Keratinocyte (primary cell): Measurements from ENCODE around the gene KCNV2. TPM values are rescaled to one million over a fixed set of nuclear protein-coding genes. Genes with fewer than 3 reads are reported as not detected.

Experiments used
- DNase-seq: peaks from one replicate; pipeline ENCODE4 v3.0.0-alpha.2; 2011; ENCODE audit warnings: low read depth, missing footprints, low spot score
- FAIRE-seq: peaks from 2 replicates; lab custom pipeline; 2011; peaks lifted over from hg19 to GRCh38; lab: Jason Lieb, UNC
- H2AFZ ChIP-seq: 2 replicates; pipeline ENCODE4 v1.6.0; 2012; ENCODE audit warnings: low read length, control low read depth, inconsistent platforms; ENCODE audit not compliant: control insufficient read depth
- H3K27ac ChIP-seq: 2 replicates; pipeline ENCODE4 v1.5.1; 2011; ENCODE audit warnings: low read length; ENCODE audit not compliant: control insufficient read depth, insufficient read depth
- H3K27me3 ChIP-seq: 3 replicates; pipeline ENCODE4 v1.6.0; 2011; ENCODE audit warnings: low read length; ENCODE audit not compliant: control insufficient read depth, insufficient read depth; ENCODE audit errors: extremely low read depth
- H3K36me3 ChIP-seq, 2 experiments: 2 replicates in 1 of 2; 3 replicates in 1 of 2; pipeline ENCODE4 v1.5.1; 2011; ENCODE audit warnings: low read length in 2 of 2, mild to moderate bottlenecking in 1 of 2; ENCODE audit not compliant: control insufficient read depth in 2 of 2, insufficient read depth in 2 of 2; ENCODE audit errors: extremely low read depth in 1 of 2
- H3K4me1 ChIP-seq: 3 replicates; pipeline ENCODE4 v1.5.1; 2011; ENCODE audit warnings: low read length; ENCODE audit not compliant: control insufficient read depth, insufficient read depth; ENCODE audit errors: extremely low read depth
- H3K4me2 ChIP-seq: 3 replicates; pipeline ENCODE4 v1.6.0; 2011; ENCODE audit warnings: low read depth, low read length; ENCODE audit not compliant: control insufficient read depth, insufficient read depth; ENCODE audit errors: extremely low read depth
- H3K4me3 ChIP-seq, 3 experiments: fragments of 200-600 bp in 1 of 3; sonication (generic) in 1 of 3; 2 replicates in 2 of 3; 3 replicates in 1 of 3; pipeline ENCODE4 v1.5.1; 2011 to 2016; ENCODE audit warnings: low read length in 3 of 3, mild to moderate bottlenecking in 3 of 3, control low read depth in 2 of 3, inconsistent platforms in 1 of 3, low read depth in 1 of 3, mixed read lengths in 1 of 3, mixed run types in 1 of 3, moderate library complexity in 1 of 3; ENCODE audit not compliant: control insufficient read depth in 2 of 3, insufficient read depth in 2 of 3; ENCODE audit errors: extremely low read depth in 1 of 3
- H3K79me2 ChIP-seq: 2 replicates; pipeline ENCODE4 v1.6.0; 2012; ENCODE audit warnings: low read length; ENCODE audit not compliant: control insufficient read depth, insufficient read depth
- H3K9ac ChIP-seq: 3 replicates; pipeline ENCODE4 v1.6.0; 2011; ENCODE audit warnings: low read length; ENCODE audit not compliant: control insufficient read depth, insufficient read depth; ENCODE audit errors: extremely low read depth
- H3K9me1 ChIP-seq: 3 replicates; pipeline ENCODE4 v1.6.0; 2011; ENCODE audit warnings: low read length; ENCODE audit not compliant: control insufficient read depth, insufficient read depth; ENCODE audit errors: extremely low read depth
- H3K9me3 ChIP-seq: 2 replicates; pipeline ENCODE4 v1.5.1; 2012; ENCODE audit warnings: low read depth, low read length; ENCODE audit not compliant: control insufficient read depth
- H4K20me1 ChIP-seq: 3 replicates; pipeline ENCODE4 v1.6.0; 2011; ENCODE audit warnings: low read length; ENCODE audit not compliant: control insufficient read depth, insufficient read depth; ENCODE audit errors: extremely low read depth
- CTCF ChIP-seq, 3 experiments: IDR thresholded peaks in 1 of 3; conservative IDR thresholded peaks in 1 of 3; optimal IDR thresholded peaks in 1 of 3; 2 replicates in 2 of 3; 3 replicates in 1 of 3; pipeline versions ENCODE3 to v1.5.1; 2011; ENCODE audit warnings: low read length in 3 of 3, mild to moderate bottlenecking in 3 of 3, moderate library complexity in 2 of 3, control low read depth in 1 of 3, inconsistent platforms in 1 of 3; ENCODE audit not compliant: insufficient read depth in 2 of 3; ENCODE audit errors: extremely low read depth in 1 of 3
- EZH2 ChIP-seq: IDR thresholded peaks from one replicate; pipeline ENCODE4 v1.6.1; 2012; ENCODE audit warnings: inconsistent platforms, mild to moderate bottlenecking, low read length, moderate library complexity
- dilution Hi-C: fragments of 300-500 bp; cut with MboI; formaldehyde crosslinking; loops from one replicate; pipeline ENCODE4 v1.7.0; 2020; ENCODE audit warnings: low sequenced_read_pairs; ENCODE audit not compliant: extremely low pct_ligation_motif_present
- polyA plus RNA-seq, 5 experiments: library from polyadenylated mRNA; depleted of rRNA in 3 of 5; stranded (reverse) in 3 of 5; stranded (forward) in 1 of 5; unstranded in 1 of 5; fragments of >200 nt; gene quantifications; 1 replicate in 1 of 5; 2 replicates in 3 of 5; 3 replicates in 1 of 5; pipeline versions ENCODE4 v1.2.1 to v1.2.3, GENCODE V29; 2011 to 2012; ENCODE audit warnings: missing spikeins in 2 of 5, low read depth in 1 of 5, low replicate concordance in 1 of 5

Gene KCNV2
- polyA plus RNA-seq, 1 donor (not counting 4 experiments of a cell fraction or from before 2014, with no cell fraction given): not detected

- Histone ChIP-seq H3K36me3 (no peaks in the 10 kb centered on the region), H3K4me2 (no peak overlapping the region), H3K79me2 (no peaks in the 10 kb centered on the region), H3K27ac (no peak overlapping the region), H3K27me3 (no peaks in the 10 kb centered on the region), H2AFZ (no peak overlapping the region), H4K20me1 (no peaks in the 10 kb centered on the region), H3K4me1 (peaks cover 11% of the 10 kb centered on the region), H3K9me3 (no peaks in the 10 kb centered on the region), H3K9me1 (no peaks in the 10 kb centered on the region), H3K9ac (no peak overlapping the region), H3K4me3 (no peak overlapping the region)
- DNase-seq: no peak
- TF ChIP-seq EZH2 (no peak), CTCF (optimal IDR thresholded peaks at IDR 0.05 in 1 of 3, IDR thresholded peaks at IDR 0.05 in 1 of 3, conservative IDR thresholded peaks at IDR 0.05 in 1 of 3; ENCODE audit: extremely low read depth in 1 of 3, insufficient read depth in 2 of 3, low read length in 3 of 3) (no peak)
- peak; percentile 32 for FAIRE-seq
- dilution Hi-C loops: no loop called here
Observed at GRCh38 chr9:2726650-2727340, 9.5 kb downstream of the KCNV2 start.

GRCh38 chr9:2727374-2727773 lies 10.1 kb downstream of the KCNV2 start:
- H3K27me3 ChIP-seq: no peaks in the 10 kb centered on the region
- H3K9ac ChIP-seq: no peak overlapping the region
- H2AFZ ChIP-seq: no peak overlapping the region
- H3K4me2 ChIP-seq: no peak overlapping the region
- no peaks in the 10 kb centered on the region for H3K36me3 ChIP-seq
- H3K4me3 ChIP-seq: no peak overlapping the region
- H3K27ac ChIP-seq: no peak overlapping the region
- TF ChIP-seq EZH2 (no peak), CTCF (optimal IDR thresholded peaks at IDR 0.05 in 1 of 3, IDR thresholded peaks at IDR 0.05 in 1 of 3, conservative IDR thresholded peaks at IDR 0.05 in 1 of 3; ENCODE audit: extremely low read depth in 1 of 3, insufficient read depth in 2 of 3, low read length in 3 of 3) (no peak)
- H3K9me3 ChIP-seq: no peaks in the 10 kb centered on the region
- no peaks in the 10 kb centered on the region for H4K20me1 ChIP-seq
- dilution Hi-C loops: no loop called here
- FAIRE-seq (no peak), DNase-seq (no peak)
- H3K9me1 ChIP-seq: no peaks in the 10 kb centered on the region
- no peaks in the 10 kb centered on the region for H3K79me2 ChIP-seq
- H3K4me1 ChIP-seq: peaks cover 11% of the 10 kb centered on the region
